HG02884 (cell line): ENCODE data around the gene TKT.
A peak's percentile ranks its signal among the peaks of the same experiment; 100 is the strongest.
"Not testable (repeated sequence)": the region's sequence is repeated elsewhere in the genome, so short reads cannot be mapped to it uniquely, and the experiment has no call there.

Source experiments
- ATAC-seq: cut with Tn5 transposase; IDR thresholded peaks from one replicate; pipeline ENCODE4 v1.9.1; 2021; ENCODE audit warnings: mild to moderate bottlenecking, moderate library complexity; ENCODE audit not compliant: unreplicated experiment

Gene TKT, protein sequence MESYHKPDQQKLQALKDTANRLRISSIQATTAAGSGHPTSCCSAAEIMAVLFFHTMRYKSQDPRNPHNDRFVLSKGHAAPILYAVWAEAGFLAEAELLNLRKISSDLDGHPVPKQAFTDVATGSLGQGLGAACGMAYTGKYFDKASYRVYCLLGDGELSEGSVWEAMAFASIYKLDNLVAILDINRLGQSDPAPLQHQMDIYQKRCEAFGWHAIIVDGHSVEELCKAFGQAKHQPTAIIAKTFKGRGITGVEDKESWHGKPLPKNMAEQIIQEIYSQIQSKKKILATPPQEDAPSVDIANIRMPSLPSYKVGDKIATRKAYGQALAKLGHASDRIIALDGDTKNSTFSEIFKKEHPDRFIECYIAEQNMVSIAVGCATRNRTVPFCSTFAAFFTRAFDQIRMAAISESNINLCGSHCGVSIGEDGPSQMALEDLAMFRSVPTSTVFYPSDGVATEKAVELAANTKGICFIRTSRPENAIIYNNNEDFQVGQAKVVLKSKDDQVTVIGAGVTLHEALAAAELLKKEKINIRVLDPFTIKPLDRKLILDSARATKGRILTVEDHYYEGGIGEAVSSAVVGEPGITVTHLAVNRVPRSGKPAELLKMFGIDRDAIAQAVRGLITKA

DNA sequence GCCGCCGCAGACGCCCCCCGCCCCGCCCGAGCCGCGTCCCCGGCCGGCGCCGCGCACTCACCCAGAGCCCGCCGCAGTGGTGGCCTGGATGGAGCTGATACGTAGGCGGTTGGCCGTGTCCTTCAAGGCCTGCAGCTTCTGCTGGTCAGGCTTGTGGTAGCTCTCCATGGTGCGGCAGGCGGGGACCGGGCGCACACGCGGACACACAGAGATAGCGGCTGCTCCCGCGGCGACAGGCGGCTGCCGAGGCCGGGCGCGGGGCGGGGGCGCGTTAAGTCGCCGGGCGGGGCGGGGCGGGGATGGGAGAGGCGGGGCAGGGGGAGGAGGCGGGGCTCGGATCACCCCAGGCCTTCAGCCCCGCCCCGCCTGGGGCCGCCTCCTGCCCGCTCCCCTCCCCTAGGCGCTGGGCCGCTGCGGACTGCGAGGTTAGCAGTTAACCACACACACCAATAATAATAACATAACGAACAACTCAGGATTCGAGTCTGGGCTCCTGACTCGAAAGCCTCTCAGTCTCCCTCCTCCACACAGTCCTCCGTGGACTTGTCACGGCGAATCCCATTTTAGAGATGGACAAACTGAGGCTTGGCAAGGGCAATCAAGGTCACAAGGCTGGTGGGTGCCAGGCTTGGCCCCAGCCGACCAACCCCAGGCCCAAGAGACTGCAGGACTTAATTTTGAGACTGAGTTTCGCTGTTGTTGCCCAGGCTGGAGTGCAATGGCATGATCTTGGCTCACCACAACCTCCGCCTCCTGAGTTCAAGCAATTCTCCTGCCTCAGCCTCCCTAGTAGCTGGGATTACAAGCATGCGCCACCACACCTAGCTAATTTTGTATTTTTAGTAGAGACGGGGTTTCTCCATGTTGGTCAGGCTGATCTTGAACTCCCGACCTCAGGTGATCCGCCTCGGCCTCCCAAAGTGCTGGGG is at the start of gene TKT:
TKT (minus strand) TSS at position 248 of the 929 bp plus-strand sequence; CDS start at position 168, 80 bp downstream.
- peak; percentile 55 for ATAC-seq

DNA sequence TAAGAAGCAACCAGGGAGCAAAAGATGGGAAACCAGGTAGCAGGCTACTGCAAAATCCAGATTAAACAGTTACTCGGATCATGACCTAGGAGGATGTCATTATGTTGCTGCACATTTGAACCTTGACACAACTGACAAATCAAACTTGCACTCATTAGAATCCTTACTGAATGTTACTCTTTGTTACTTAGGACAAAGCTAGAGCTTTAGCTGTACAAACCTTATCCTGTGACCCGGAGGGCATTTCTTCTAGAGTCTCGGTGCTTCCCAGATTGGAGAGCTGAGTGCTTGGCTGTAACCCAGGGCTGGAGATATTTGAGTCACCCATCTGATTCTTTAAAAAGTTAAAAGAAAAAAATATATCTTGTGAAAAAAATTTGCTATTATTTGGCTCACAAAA is 48.1 kb upstream of the TKT start:
- ATAC-seq, result no peak

DNA sequence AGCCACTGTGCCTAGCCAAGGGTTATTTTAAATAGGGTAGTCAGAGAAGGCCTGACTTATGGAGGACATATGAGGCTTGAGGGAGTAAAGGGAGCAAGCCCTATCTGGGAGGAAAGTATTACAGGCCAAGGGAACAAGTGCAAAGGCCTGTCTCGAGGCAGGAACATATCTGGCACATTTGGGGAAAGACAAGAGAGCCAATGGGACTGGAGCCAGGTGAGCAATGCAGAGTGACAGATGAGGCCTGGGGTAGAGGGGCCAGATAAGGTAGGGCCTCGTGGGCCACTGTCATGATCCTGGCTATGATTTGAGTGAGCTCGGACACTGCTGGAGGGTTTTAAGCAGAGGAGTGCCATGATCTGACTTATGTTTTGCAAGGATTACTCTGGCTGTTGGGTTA is 47.7 kb upstream of the TKT start:
- no peak for ATAC-seq

DNA sequence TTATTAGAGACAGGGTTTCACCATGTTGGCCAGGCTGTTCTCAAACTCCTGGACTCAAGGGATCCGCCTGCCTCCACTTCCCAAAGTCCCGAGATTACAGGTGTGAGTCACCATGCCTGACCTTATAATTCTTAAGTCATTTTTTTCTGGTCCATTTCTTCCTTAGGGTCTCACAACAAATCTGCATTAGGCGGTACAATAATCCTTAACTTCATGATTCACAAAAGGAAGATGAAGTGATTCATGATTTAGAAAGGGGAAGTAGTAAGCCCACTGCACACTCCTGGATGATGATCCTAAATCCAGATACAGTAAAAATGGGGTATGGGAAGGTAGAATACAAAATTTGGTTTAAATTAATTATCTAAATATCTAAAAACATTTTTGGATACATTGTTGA is 45.0 kb upstream of the TKT start:
- no peak for ATAC-seq

DNA sequence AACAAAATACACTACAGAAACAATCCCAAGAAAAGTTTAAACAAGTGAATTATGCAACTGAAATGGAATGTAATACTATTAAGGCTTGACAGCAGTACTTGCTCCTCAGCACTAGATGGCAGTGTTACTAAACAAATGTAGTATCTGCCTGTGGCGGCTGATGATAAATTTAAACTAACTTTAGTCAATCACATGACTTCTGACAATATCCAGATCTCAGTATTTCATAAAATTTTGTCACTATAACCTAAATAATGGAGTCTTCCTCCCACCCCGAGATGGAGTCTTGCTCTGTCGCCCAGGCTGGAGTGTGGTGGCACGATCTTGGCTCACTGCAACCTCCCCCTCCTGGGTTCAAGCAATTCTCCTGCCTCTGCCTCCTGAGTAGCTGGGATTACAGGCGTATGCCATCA is 43.8 kb upstream of the TKT start:
- not testable (repeated sequence) for ATAC-seq

DNA sequence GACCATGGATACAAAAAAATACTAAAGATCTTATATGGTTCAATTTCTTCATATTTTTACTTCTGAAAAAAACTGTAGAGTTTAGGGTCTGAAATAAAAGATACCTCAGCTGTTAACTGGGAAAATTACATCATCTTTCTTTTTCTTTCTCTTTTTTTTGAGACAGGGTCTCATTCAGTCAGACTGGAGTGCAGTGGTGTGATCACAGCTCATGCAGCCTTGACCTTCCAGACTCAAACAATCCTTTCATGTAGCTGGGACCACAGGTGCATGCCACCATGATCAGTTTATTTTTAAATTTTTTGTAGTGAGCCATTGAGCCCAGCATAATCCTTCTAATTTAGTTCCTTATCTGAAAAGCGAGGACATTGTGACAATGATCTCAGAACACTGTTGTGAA is 39.6 kb upstream of the TKT start:
- ATAC-seq, result no peak

DNA sequence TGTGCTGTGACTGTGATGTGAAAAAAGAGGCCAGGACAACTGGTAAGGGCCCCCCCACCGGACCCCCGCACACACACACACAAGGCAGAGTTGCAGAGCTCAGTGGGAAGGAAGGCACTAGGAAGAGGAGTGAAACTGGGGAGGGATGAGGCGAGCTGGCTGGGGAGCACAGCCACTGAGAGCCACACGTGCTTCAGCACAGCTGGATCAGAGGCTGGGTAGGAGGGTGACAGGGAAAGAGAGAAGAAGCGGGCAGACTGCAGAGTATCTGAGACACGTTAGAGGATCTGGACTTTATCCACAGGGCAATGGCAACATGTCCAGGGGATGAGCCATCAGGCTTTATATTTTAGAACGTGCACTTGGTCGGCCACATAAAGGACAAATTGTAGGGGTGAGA is 38.0 kb upstream of the TKT start:
- ATAC-seq, result no peak

DNA sequence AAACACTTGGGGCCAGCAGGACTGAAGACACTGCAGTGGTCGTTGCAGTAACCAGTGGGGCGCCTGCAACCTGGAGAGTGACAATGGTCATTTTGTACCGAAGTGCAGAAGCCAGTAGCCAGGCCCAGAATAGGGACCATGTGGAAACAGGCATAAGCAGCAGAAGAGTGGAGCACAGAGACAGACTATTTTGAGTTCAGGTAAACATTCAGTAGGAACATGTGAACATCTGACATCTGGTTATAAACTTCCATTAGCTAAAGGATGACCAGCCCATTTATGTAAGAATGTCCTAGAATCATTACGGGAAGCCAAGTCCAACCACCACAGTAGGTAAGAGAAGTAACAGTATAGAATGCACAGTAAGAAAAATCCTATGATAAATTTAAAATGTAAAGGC is 32.4 kb upstream of the TKT start:
- no peak for ATAC-seq

DNA sequence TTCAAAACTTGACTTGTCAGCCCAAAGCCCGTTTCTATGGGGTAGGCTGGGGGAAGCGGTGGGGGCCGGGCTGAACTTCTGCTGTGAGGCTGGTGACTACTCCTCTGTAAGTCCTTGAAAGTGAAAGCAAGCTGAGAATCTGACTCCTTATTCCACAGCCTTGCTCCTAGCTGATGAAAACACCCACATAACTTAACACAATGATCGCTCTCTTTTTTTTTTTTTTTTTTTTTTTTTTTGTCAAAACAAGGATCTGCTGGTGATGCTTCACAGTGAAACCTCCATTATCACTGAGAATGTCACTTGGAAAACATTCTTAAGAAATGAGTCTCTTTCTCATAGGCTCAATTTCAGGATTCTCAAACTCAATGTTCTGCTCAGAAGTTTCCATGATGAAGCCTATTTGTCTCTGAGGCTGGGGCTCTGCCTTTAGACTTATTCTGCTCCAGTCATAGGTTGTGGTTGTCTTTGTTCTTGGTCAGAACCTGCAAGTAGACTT is 31.4 kb upstream of the TKT start:
- no peak for ATAC-seq

DNA sequence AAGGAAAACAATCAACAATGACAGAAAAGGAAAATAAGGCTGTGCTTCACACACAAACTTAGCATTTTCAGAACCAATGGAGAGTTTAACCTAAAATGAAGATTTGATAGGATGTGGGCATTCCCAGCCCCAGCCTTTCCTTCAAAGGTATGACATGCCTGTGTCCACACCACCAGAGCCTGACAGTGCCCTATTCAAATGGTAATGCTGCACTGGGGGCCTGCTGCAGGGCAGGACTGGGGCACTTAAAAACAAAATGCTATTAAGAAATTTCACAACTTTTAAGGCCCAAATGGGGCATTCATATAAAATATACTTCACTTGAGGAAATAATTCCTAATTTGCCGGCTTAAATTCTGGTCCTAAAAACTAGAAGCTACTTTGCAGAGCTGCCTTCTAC is 30.9 kb upstream of the TKT start:
- no peak for ATAC-seq

DNA sequence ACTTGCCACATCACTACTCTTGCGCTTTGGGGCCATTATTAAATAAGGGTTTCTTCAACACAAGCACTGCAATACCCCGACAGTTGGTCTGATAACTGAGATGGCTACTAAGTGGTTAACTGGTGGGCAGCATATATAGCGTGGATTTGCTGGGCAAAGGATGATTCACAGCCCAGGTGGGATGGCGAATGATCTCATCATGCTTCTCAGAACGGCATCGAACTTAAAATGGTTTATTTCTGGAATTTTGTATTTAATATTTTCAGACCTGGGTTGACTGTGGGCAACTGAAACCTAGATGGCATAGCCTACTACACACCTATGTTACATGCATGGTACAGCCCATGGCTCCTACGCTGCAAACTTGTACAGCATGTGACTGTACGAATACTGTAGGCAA is 26.8 kb upstream of the TKT start:
- ATAC-seq, result no peak

DNA sequence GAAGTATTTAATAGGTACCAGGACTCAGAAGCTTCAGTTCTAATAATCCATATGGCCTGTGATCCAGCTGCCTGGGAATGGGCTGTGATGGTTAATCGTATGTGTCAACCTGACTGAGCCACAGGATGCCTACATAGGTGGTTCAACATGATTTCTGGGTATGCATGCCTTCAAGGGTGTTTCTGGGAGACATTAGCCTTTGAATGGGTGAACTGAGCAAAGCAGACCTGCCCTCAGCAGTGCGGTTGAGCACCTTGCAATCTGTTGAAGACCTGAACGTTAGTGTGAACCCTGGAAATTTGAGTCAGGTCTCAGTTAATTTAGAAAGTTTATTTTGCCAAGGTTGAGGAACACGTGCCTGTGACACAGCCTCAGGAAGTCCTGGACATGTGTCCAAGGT is 22.8 kb upstream of the TKT start:
- no peak for ATAC-seq

DNA sequence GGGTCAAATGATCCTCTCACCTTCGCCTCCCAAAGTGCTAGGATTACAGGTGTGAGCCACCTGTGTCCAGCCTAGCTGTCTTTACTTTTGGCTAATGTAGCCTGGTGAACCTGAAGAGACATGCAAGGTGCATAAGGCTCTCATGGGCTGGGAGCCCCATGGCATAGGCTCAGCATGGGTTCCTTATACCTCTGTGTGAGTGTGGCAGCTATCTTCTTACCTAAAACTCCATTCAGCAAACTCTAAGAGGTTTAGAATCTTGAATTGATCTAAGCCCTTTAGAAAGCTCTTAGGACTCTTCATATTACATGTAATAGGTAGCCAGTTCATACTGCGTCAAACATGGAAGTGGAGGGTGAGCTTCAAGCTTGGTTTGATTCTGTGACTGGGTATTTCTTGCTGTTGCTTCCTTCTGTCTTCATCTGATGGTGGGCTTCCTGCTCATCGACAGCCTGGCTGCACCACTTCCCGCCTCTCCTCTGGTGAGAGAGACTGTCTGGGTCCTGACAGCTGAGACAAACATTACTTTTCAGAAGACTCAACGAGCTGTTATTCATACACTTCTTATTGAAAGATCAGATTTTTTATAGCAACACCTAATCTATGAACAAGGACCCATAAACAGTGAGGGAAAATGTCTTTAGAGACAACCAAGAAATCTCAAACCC is 19.2 kb upstream of the TKT start:
- no peak for ATAC-seq

DNA sequence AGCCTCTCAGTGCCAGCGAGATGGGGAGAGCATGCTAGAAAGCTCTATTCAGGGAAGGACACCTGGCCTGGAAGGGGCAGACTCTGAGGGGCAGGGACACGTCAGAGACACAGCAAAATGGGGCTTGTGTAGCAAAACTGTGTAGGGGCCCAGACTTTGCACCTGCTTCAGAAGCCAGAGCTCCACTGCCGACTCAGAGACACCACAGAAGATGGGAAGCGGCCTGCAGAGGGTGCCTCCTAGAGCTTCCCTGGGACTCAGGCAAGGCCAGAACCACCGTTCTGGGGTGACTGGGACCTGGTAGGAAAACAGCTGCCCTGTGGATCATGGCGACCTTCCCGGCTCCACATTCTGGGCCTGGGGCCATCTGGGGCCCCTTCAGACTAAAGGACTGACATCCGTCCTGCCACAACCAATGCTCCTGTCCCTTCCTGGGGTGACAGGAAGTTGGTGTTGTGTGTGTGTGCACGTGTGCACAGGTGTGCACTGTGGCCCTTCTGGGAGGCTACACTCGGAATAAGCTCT is 17.4 kb upstream of the TKT start:
- no peak for ATAC-seq

DNA sequence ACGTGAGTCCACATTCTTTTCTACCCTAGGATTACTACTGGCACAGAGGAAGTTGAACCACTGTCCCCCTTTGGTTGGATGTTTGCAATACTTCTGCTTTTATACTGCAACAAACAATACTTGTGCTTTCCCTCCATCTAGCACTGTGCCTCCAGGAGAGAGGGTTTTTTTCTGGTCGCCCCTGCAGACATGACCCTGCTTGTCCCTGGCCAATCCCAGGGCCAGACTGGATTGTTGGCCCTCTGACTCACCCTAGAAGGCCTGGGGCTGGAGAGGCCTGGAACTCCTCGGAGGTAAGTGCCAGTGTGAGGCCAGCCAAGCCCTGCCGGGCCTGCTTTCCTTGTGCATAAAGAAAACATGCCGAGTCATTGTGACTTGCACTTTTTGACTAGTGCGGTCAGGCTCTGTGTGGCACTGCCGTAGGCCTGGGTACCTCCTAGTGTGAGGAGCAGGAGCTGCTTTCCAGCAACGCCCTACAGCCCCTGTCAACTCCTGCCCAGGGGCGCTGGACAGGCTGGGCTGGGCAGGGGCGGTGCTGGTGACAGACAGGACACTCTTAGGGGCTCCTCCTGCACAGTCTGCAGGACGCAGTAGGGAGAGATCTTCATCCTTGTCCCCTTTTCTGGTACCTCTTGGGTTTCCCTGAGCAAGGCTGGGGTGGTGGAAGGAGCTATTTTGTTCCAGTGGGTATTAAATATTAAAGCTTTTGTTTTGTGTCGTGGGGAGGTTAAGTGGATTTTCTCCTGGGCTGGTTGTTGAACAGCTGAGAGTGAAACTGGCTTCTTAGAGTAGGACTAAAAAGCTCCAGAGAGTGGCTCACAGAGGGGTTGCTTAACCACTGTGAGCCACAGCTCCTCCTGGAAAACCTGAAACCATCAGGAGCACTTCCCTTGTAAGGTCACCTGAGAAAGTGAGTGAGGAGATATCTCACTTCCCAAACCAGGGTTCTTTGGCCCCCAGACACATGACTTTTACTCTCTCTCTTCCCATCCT is 14.4 kb upstream of the TKT start:
- ATAC-seq, result no peak

DNA sequence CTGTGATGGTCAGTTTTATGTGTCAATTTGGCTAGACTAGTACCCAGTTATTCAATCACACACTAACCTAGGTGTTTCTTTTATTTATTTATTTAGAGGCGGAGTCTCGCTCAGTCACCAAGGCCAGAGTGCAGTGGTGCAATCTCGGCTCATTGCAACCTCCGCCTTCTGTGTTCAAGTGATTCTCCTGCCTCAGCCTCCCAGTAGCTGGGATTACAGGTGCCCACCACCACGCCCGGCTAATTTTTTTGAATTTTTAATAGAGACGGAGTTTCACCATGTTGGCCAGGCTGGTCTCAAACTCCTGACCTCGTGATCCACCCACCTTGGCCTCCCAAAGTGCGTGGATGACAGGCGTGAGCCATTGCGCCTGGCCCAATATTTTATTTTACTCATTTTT is 13.4 kb upstream of the TKT start:
- ATAC-seq, result not testable (repeated sequence)

DNA sequence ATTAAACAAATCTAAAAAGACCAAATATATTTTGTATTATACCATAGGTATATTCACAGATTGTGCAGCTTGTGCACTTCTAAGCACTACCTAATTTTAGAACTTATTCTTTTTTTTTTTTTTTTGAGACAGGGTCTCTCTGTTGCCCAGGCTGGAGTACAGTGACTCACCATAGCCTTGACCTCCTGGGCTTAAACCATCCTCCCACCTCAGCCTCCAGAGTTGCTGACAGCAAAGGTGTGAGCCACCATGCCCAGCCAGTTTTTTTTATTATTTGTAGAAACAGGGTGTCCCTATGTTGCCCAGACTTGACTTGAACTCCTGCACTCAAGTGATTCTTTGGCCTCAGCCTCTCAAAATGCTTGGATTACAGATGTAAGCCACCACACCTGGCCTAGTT is 11.9 kb upstream of the TKT start:
- ATAC-seq, result no peak

DNA sequence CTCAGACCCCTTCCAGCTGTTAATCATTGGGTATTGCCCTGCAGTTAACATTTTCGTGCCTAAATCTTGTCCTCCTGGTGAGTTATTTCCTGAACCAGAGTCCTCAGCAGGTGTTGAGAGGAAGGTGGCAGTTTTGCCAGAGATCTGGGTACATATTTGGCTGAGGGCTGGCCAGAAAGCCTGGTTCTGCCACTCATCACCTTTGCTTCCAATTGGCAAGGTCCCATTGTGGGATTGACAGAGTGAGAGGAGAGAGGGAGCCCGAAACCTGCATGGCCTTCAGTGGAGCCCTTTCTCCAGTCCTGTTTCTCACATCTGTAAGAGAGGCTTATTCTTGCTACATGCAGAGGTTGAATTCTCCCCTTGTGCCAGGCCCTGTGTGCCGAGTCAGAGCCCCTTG is 8.9 kb upstream of the TKT start:
- no peak for ATAC-seq

DNA sequence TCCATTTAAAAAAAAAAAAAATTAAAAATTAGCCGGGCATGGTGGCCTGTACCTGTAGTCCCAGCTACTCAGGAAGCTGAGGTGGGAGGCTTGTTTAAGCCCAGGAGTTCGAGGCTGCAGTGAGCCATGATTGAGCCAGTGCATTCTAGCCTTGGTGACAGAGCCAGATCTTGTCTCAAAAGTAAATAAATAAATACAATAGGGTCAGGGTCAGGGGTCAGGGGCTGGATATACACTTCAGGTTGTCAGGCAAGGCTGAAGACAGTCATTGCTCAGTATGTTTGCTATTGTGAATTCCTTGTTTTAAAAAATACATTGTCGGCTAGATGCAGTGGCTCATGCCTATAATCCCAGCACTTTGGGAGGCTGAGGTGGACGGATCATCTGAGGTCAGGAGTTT is 8.1 kb upstream of the TKT start:
- ATAC-seq, result no peak
